Suprapubic skin (tissue), 4 donors: ENCODE data around the gene LRRC7. TPM values are rescaled to one million over a fixed set of nuclear protein-coding genes. Genes with fewer than 3 reads are reported as not detected.

ENCODE experiments used
- DNase-seq, 2 donors: peaks; one replicate each; pipeline ENCODE4 v3.0.0-alpha.2; 2019; ENCODE audit warnings: low spot score in 2 of 2
- H3K27ac ChIP-seq: fragments of 200-600 bp; sonication (generic); one replicate; pipeline ENCODE4 v1.5.1; 2019
- H3K27me3 ChIP-seq: fragments of 200-600 bp; sonication (generic); one replicate; pipeline ENCODE4 v1.5.1; 2019
- H3K36me3 ChIP-seq: fragments of 200-600 bp; sonication (generic); one replicate; pipeline ENCODE4 v1.5.1; 2019
- H3K4me1 ChIP-seq: fragments of 200-600 bp; sonication (generic); one replicate; pipeline ENCODE4 v1.5.1; 2019
- H3K4me3 ChIP-seq: fragments of 200-600 bp; sonication (generic); one replicate; pipeline ENCODE4 v1.5.1; 2019; ENCODE audit warnings: mild to moderate bottlenecking
- H3K9me3 ChIP-seq: fragments of 200-600 bp; sonication (generic); one replicate; pipeline ENCODE4 v1.5.1; 2019
- EP300 ChIP-seq: sonication (generic); formaldehyde crosslinking; IDR thresholded peaks from one replicate; pipeline ENCODE4 v1.6.1; 2017; ENCODE audit warnings: antibody characterized with exemption
- POLR2A ChIP-seq, 2 donors: fragments of 450-650 bp; IDR thresholded peaks; one replicate each; pipeline ENCODE4 v1.6.1; 2017; ENCODE audit warnings: antibody characterized with exemption in 2 of 2, mild to moderate bottlenecking in 2 of 2, moderate library complexity in 2 of 2
- POLR2AphosphoS5 ChIP-seq, 3 donors: sonication (generic); formaldehyde crosslinking; IDR thresholded peaks; one replicate each; pipeline ENCODE4 v1.6.1; 2017; ENCODE audit warnings: antibody characterized with exemption in 3 of 3
- WGBS: methylation state at CpG from one replicate; pipeline ENCODE4 v1.1.5; 2018; 5-methylcytosine and 5-hydroxymethylcytosine counted together
- total RNA-seq, 4 donors: library from RNA; depleted of rRNA; stranded (reverse); fragments of >200 nt; gene quantifications; one replicate each; pipeline ENCODE4 v1.1.0, GENCODE V29; 2016
- TF ChIP-seq, protein P1 (sequence below), 2 donors: fragments of 200-600 bp in 1 of 2; fragments of 450-650 bp in 1 of 2; sonication (generic) in 1 of 2; IDR thresholded peaks; one replicate each; pipeline ENCODE4 v1.5.1; 2016 to 2019; ENCODE audit warnings: antibody characterized with exemption in 2 of 2, mild to moderate bottlenecking in 1 of 2, moderate library complexity in 1 of 2

Gene LRRC7
- total RNA-seq, 4 donors from 2014 or later = 0.24 to 0.98 (median 0.47) TPM

GRCh38 chr1:70143048-70143659, 575.4 kb downstream of the LRRC7 start:
- Histone ChIP-seq H3K27me3 (no peaks in the 10 kb centered on the region), H3K27ac (no peak overlapping the region), H3K4me3 (no peak overlapping the region), H3K9me3 (no peaks in the 10 kb centered on the region), H3K36me3 (peaks cover 17% of the 10 kb centered on the region), H3K4me1 (peaks cover 8% of the 10 kb centered on the region)
- 42% methylated on average over 4 of the region's 4 CpGs for WGBS
- no peak for DNase-seq
- TF ChIP-seq POLR2AphosphoS5 (IDR thresholded peaks at IDR 0.05) (no peak), EP300 (no peak), POLR2A (IDR thresholded peaks at IDR 0.05) (no peak)
- TF ChIP-seq, protein P1, sequence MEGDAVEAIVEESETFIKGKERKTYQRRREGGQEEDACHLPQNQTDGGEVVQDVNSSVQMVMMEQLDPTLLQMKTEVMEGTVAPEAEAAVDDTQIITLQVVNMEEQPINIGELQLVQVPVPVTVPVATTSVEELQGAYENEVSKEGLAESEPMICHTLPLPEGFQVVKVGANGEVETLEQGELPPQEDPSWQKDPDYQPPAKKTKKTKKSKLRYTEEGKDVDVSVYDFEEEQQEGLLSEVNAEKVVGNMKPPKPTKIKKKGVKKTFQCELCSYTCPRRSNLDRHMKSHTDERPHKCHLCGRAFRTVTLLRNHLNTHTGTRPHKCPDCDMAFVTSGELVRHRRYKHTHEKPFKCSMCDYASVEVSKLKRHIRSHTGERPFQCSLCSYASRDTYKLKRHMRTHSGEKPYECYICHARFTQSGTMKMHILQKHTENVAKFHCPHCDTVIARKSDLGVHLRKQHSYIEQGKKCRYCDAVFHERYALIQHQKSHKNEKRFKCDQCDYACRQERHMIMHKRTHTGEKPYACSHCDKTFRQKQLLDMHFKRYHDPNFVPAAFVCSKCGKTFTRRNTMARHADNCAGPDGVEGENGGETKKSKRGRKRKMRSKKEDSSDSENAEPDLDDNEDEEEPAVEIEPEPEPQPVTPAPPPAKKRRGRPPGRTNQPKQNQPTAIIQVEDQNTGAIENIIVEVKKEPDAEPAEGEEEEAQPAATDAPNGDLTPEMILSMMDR (IDR thresholded peaks at IDR 0.05) = no peak

- Histone ChIP-seq H3K9me3 (no peaks in the 10 kb centered on the region), H3K36me3 (peaks cover 23% of the 10 kb centered on the region), H3K27me3 (no peaks in the 10 kb centered on the region), H3K4me3 (no peak overlapping the region), H3K4me1 (no peaks in the 10 kb centered on the region), H3K27ac (no peak overlapping the region)
- DNase-seq = no peak
- TF ChIP-seq POLR2AphosphoS5 (IDR thresholded peaks at IDR 0.05) (no peak), EP300 (no peak), POLR2A (IDR thresholded peaks at IDR 0.05) (no peak)
- TF ChIP-seq, protein P1 (IDR thresholded peaks at IDR 0.05) = no peak
Measured at GRCh38 chr1:70146488-70146887, 578.8 kb downstream of the LRRC7 start.

GRCh38 chr1:70150444-70150843, 582.7 kb downstream of the LRRC7 start:
- TF ChIP-seq, protein P1 (IDR thresholded peaks at IDR 0.05) = no peak
- no peaks in the 10 kb centered on the region for H3K27me3 ChIP-seq
- H3K9me3 ChIP-seq = no peaks in the 10 kb centered on the region
- H3K27ac ChIP-seq = no peak overlapping the region
- DNase-seq = no peak
- no peaks in the 10 kb centered on the region for H3K4me1 ChIP-seq
- WGBS = 92% methylated on average over 1 of the region's 1 CpG
- peaks cover 30% of the 10 kb centered on the region for H3K36me3 ChIP-seq
- H3K4me3 ChIP-seq = no peak overlapping the region

DNA sequence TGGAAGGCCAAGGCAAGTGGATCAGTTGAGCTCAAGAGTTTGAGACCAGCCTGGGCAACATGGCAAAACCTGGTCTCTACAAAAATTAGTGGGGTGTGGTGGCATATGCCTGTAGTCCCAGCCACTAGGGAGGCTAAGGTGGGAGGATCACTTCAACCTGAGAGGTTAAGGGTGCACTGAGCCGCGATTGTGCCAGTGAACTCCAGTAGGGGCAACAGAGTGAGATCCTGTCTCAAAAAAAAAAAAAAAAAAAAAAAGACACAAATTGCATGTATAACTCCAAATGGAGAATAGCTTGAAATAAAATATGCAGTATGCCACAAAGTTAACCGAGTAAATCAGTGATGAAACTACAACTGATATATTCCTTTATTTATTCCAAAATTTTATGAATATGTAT, 586.0 kb downstream of the LRRC7 start:
- WGBS = 97% methylated on average over 3 of the region's 3 CpGs
- Histone ChIP-seq H3K4me1 (no peaks in the 10 kb centered on the region), H3K9me3 (no peaks in the 10 kb centered on the region), H3K27me3 (no peaks in the 10 kb centered on the region), H3K4me3 (no peak overlapping the region), H3K36me3 (peaks cover 17% of the 10 kb centered on the region), H3K27ac (no peak overlapping the region)
- no peak for DNase-seq
- TF ChIP-seq POLR2A (IDR thresholded peaks at IDR 0.05) (no peak), EP300 (no peak), POLR2AphosphoS5 (IDR thresholded peaks at IDR 0.05) (no peak)
- TF ChIP-seq, protein P1 (IDR thresholded peaks at IDR 0.05) = no peak

- WGBS = 94% methylated on average over 5 of the region's 5 CpGs
- H3K36me3 ChIP-seq = peaks cover 18% of the 10 kb centered on the region
- DNase-seq = no peak
- no peaks in the 10 kb centered on the region for H3K4me1 ChIP-seq
- H3K27ac ChIP-seq = no peak overlapping the region
- no peak overlapping the region for H3K4me3 ChIP-seq
- TF ChIP-seq POLR2A (IDR thresholded peaks at IDR 0.05) (no peak), EP300 (no peak), POLR2AphosphoS5 (IDR thresholded peaks at IDR 0.05) (no peak)
- TF ChIP-seq, protein P1 (IDR thresholded peaks at IDR 0.05) = no peak
- no peaks in the 10 kb centered on the region for H3K27me3 ChIP-seq
- H3K9me3 ChIP-seq = no peaks in the 10 kb centered on the region
Measured at GRCh38 chr1:70156529-70157120, 588.9 kb downstream of the LRRC7 start.
